Epithelial cell of prostate (primary cell): Measurements from ENCODE around the gene TMEM106B.
"Not testable (repeated sequence)": the region's sequence is repeated elsewhere in the genome, so short reads cannot be mapped to it uniquely, and the experiment has no call there.

Experiments used
- DNase-seq: peaks from one replicate; pipeline ENCODE4 v3.0.0-alpha.2; 2011; ENCODE audit warnings: low read depth, low spot score
- H3K27ac ChIP-seq: fragments of 450-650 bp; 2 replicates; pipeline ENCODE4 v1.5.1; 2017; ENCODE audit warnings: mild to moderate bottlenecking

The TMEM106B gene

DNA sequence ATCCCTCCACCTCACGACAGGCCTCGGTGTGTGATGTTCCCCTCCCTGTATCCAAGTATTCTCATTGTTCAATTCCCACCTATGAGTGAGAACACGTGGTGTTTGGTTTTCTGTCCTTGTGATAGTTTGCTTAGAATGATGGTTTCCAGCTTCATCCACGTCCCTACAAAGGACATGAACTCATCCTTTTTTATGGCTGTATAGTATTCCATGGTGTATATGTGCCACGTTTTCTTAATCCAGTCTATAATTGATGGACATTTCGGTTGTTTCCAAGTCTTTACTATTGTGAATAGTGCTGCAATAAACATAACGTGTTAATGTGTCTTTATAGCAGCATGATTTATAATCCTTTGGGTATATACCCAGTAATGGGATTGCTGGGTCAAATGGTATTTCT lies 13.9 kb downstream of the TMEM106B start:
- H3K27ac ChIP-seq, DNase-seq: not testable (repeated sequence)

GRCh38 chr7:12226756-12227155 lies 15.7 kb downstream of the TMEM106B start:
- DNase-seq, result no peak
- H3K27ac ChIP-seq, result no peak overlapping the region

DNA sequence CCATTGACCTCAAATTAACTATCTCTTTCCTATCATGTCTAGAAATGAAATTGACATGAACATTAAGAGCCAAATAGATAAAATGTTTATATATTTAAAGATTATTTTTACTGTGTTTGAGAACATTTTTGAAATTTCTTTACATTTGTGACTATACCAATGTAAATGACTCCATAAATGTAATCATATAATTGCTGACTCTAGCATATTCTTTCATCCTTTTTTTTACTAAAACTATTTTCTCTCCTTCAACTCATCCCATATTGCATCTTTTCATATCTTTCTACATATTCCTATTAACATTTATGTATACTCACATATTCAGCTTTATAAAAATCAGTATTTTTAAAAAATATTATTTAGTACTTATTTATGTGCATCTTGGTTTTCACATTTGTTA lies 16.9 kb downstream of the TMEM106B start:
- H3K27ac ChIP-seq, result no peak overlapping the region
- DNase-seq, result no peak

- DNase-seq, result no peak
- no peak overlapping the region for H3K27ac ChIP-seq
These were observed 18.0 kb downstream of the TMEM106B start for GRCh38 chr7:12229046-12229445.

- DNase-seq, result no peak
- no peak overlapping the region for H3K27ac ChIP-seq
These were observed 20.0 kb downstream of the TMEM106B start for GRCh38 chr7:12231097-12231496.

GRCh38 chr7:12233175-12233574 lies 22.1 kb downstream of the TMEM106B start:
- DNase-seq, result no peak

GRCh38 chr7:12234334-12234865 lies 23.3 kb downstream of the TMEM106B start:
- no peak overlapping the region for H3K27ac ChIP-seq
- DNase-seq, result no peak

More at GRCh38 chr7:12233175-12233574, 22.1 kb downstream of the TMEM106B start:
- no peak overlapping the region for H3K27ac ChIP-seq

- H3K27ac ChIP-seq, result no peak overlapping the region
- DNase-seq, result no peak
These were observed 24.9 kb downstream of the TMEM106B start for GRCh38 chr7:12235970-12236369.

- no peak for DNase-seq
These were observed 25.9 kb downstream of the TMEM106B start for GRCh38 chr7:12237007-12237406.

GRCh38 chr7:12239806-12240205 lies 28.7 kb downstream of the TMEM106B start:
- DNase-seq, result no peak
- H3K27ac ChIP-seq, result no peak overlapping the region

More at GRCh38 chr7:12237007-12237406, 25.9 kb downstream of the TMEM106B start:
- H3K27ac ChIP-seq, result no peak overlapping the region

DNA sequence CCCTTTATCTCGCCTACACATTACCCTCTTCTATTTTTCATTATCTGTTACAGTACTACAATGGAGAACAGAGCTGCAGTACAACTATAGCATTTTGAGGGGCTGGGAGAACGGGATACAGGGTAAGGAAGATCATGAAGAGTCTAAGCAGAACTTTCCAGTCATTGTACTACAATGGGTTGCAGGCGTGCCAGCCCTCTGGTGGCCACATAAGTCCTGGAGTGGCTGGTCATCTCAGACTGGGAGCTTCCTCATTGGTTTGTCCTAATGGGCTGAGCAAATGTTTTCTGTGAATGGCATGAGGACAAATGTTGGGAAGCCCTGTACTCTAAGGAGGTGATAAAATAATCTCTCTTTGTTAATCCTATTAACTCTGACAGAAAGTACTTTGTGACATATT lies 33.0 kb downstream of the TMEM106B start:
- no peak overlapping the region for H3K27ac ChIP-seq
- DNase-seq, result no peak

DNA sequence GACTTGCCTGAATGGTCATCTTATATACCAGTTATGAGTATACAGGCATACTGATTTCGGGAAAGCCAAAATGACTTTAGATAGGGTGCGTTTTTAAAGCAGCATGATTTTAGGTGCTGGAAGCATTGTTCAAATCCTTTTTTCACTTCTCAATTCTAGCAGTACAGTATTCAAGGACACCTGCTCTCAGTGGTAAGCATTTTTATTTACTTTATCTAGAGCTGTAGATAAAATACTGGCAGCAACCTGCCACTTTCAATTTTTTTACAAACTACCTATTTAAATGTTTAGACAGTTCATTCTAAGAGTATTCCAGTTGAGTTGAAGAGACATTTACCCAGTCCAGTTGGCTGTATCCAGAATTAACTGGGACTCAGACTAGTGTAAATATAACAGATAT lies 33.6 kb downstream of the TMEM106B start:
- H3K27ac ChIP-seq, result no peak overlapping the region
- no peak for DNase-seq

GRCh38 chr7:12249706-12250105 lies 38.6 kb downstream of the TMEM106B start:
- H3K27ac ChIP-seq, result no peak overlapping the region
- DNase-seq, result no peak

- DNase-seq, result no peak
- H3K27ac ChIP-seq, result no peak overlapping the region
These were observed 39.1 kb downstream of the TMEM106B start for GRCh38 chr7:12250232-12250631.

GRCh38 chr7:12256090-12256489 lies 45.0 kb downstream of the TMEM106B start:
- DNase-seq, result peak; percentile 59

DNA sequence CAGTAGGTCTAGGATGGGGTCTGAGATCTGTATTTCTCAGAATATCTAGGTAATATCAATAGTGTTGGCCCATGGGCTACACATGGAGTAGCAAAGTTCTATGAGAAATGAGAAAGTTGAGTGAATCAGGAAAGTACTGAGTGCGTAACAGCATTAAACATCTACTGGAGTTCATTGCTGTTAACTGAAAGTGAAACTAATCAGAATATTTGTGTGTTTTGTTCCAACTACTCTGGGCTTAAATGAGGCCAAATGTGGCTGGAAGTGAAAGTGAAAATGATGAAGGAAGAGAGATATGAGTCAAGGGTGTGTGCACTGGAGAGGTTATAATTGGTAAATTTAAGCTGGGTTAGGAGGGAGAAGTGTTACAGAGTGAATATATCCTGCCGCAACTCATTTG lies 46.5 kb downstream of the TMEM106B start:
- H3K27ac ChIP-seq, result no peak overlapping the region
- no peak for DNase-seq

More at GRCh38 chr7:12256090-12256489, 45.0 kb downstream of the TMEM106B start:
- H3K27ac ChIP-seq, result peak overlapping the region; percentile 56

DNA sequence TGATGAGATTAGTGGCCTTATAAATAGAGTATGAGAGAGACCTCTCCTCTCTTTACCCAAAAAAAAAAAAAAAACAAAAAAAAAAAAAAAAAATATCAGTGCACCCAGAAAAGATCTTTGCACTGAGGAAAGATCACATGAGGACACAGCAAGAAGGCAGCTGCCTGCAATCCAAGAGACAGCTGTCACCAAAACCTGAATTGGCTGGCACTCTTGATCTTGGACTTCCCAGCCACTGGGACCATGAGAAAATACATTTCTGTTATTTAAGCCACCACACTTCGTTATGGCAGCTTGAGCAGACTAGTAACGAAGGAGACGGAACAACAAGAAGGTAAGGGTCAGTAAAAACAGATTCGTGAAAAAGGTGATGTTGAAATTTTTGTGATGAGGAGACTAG lies 47.0 kb downstream of the TMEM106B start:
- no peak for DNase-seq

DNA sequence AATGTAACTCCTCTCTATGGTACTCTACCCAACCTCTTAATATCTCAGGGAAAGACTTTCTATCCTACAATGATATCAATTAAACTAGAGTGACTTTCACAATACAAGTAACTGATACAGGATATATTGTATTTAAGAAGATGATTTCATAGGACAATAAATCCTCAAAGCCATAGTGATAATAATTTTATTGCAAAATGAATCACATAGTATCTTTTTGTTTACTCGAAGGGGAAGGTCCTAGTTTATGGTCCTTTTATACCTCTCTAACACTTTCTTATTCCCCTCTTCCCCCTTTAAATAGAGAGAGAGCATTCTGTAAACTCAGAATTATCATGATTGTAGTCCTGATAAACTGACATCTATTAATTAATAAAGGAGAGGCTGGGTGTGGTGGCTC lies 56.4 kb downstream of the TMEM106B start:
- H3K27ac ChIP-seq, result no peak overlapping the region
- DNase-seq, result no peak

More for the DNA sequence above, 47.0 kb downstream of the TMEM106B start:
- H3K27ac ChIP-seq, result no peak overlapping the region

- no peak overlapping the region for H3K27ac ChIP-seq
- DNase-seq, result no peak
These were observed 58.2 kb downstream of the TMEM106B start for GRCh38 chr7:12269100-12269895.

DNA sequence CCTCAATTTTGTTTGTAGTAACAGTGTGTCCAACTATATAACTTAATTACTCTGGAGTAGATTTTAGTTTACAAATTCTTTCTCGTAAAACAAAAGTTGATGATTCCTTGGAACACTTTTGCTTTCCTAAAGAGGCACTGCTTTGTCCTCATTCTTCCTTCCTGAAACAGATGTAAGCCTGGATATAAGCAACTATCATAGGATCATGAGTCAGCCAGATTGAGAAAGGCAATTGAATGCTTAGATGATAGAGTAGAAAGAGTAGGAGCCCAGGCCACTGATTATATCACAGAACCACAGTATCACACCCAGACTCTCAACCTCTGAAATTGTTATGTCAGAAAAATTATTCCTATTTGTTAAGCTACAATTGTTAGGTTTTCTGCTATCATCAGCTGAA lies 69.9 kb downstream of the TMEM106B start:
- DNase-seq, result peak; percentile 29
- H3K27ac ChIP-seq, result no peak overlapping the region

DNA sequence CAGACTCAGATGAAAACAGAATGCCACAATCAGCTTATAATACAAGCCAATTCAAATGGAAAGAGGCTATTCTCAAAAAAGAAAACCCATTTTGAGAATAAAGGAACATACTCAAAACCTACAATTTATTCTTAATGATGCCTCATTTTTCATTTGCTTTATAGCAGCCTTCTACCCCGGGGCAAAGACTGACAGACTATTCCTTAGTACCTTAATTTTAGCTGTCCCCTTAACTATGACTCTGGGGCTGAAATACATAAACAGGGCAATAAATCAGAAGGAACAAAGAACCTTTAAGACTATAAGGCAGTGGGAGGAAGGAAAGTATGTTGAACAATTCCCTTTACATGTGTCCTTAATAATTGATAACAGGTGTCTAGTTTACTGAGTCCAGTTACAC lies 76.8 kb downstream of the TMEM106B start:
- H3K27ac ChIP-seq, result no peak overlapping the region

GRCh38 chr7:12289996-12290395 lies 78.9 kb downstream of the TMEM106B start:
- no peak for DNase-seq
- H3K27ac ChIP-seq, result no peak overlapping the region

More for the DNA sequence above, 76.8 kb downstream of the TMEM106B start:
- no peak for DNase-seq
